K562 (cell line): Measurements from ENCODE around the gene SERPINH1. TPM values are rescaled to one million over a fixed set of nuclear protein-coding genes. Genes with fewer than 3 reads are reported as not detected.

Source experiments
- CTCF ChIP-seq, 3 experiments: IDR thresholded peaks in 2 of 3; conservative IDR thresholded peaks in 1 of 3; 2 replicates each; pipeline ENCODE4 v1.5.1; 2011 to 2012; ENCODE audit warnings: low read length in 3 of 3, mild to moderate bottlenecking in 3 of 3, control low read depth in 2 of 3, improper control_type of control experiment in 1 of 3, inconsistent platforms in 1 of 3, low read depth in 1 of 3, mixed read lengths in 1 of 3, moderate library complexity in 1 of 3; ENCODE audit not compliant: insufficient read depth in 2 of 3
- EP400 ChIP-seq: fragments of 450-650 bp; IDR thresholded peaks from 2 replicates; pipeline ENCODE4 v1.6.1; 2017; ENCODE audit warnings: antibody characterized with exemption, mild to moderate bottlenecking, moderate library complexity
- FOXP1 ChIP-seq: sonication (generic); formaldehyde crosslinking; IDR thresholded peaks from 2 replicates; pipeline ENCODE4 v1.8.0; 2022; ENCODE audit warnings: mild to moderate bottlenecking, missing genetic modification reagents
- KDM5B ChIP-seq: fragments of 200-600 bp; sonication (generic); IDR thresholded peaks from 2 replicates; pipeline ENCODE4 v1.6.1; 2012; ENCODE audit warnings: low read depth, mild to moderate bottlenecking, moderate library complexity, low read length, control low read depth, inconsistent platforms; ENCODE audit not compliant: insufficient replicate concordance
- RB1 ChIP-seq: fragments of 450-650 bp; IDR thresholded peaks from 2 replicates; pipeline ENCODE4 v1.6.1; 2017; ENCODE audit warnings: low read depth, mild to moderate bottlenecking
- RBM25 ChIP-seq: fragments of 200-400 bp; formaldehyde crosslinking; IDR thresholded peaks from 2 replicates; pipeline ENCODE4 v1.6.1; 2018; ENCODE audit warnings: low read length, low read depth, moderate library complexity; ENCODE audit not compliant: severe bottlenecking
- SMARCE1 ChIP-seq: fragments of 450-650 bp; IDR thresholded peaks from 2 replicates; pipeline ENCODE4 v1.7.1; 2016; ENCODE audit warnings: mild to moderate bottlenecking
- ZKSCAN8 ChIP-seq: fragments of 200-800 bp; sonication (Bioruptor generic); IDR thresholded peaks from 2 replicates; pipeline ENCODE4 v1.6.1; 2016; ENCODE audit warnings: missing genetic modification characterization, missing compliant biosample characterization
- ZNF280A ChIP-seq: fragments of 450-650 bp; IDR thresholded peaks from 2 replicates; pipeline ENCODE4 v1.6.1; 2018; ENCODE audit warnings: mild to moderate bottlenecking, low read depth; ENCODE audit not compliant: partially characterized antibody
- ZNF740 ChIP-seq, 3 experiments: fragments of 200-800 bp in 1 of 3; sonication (Bioruptor generic) in 1 of 3; sonication (generic) in 1 of 3; formaldehyde crosslinking in 1 of 3; IDR thresholded peaks; 2 replicates each; pipeline versions ENCODE4 v1.6.1 to v1.8.0; 2016 to 2022; ENCODE audit warnings: mild to moderate bottlenecking in 2 of 3, missing compliant biosample characterization in 2 of 3, missing genetic modification characterization in 2 of 3, missing genetic modification reagents in 1 of 3
- polyA plus RNA-seq, 8 experiments: library from polyadenylated mRNA; depleted of rRNA in 4 of 8; stranded (reverse) in 5 of 8; unstranded in 3 of 8; fragments of >200 nt; fragmentation: Nextera tagmentation in 2 of 8; fragmentation: Illumina TruSeq in 1 of 8; extraction: Ambion mirVana in 2 of 8; extraction: Trizol in 1 of 8; gene quantifications; 2 replicates each; pipeline versions ENCODE4 v1.2.1 to v1.2.3, GENCODE V29; 2011 to 2014; ENCODE audit warnings: inconsistent platforms in 1 of 8, missing spikeins in 1 of 8
- total RNA-seq, 7 experiments: library from RNA; depleted of rRNA in 6 of 7; stranded (reverse); fragments of >200 nt in 6 of 7; fragmentation: Illumina TruSeq in 2 of 7; extraction: Trizol in 2 of 7; gene quantifications; 2 replicates each; pipeline versions ENCODE4 v1.2.1 to v1.2.3, GENCODE V29; 2011 to 2021; ENCODE audit warnings: low replicate concordance in 1 of 7
- TF ChIP-seq, protein P1 (sequence below): IDR thresholded peaks from 2 replicates; pipeline ENCODE4 v1.6.1; 2011; ENCODE audit warnings: borderline replicate concordance, low read depth, mild to moderate bottlenecking, moderate library complexity, low read length; ENCODE audit not compliant: insufficient read depth, poor library complexity, severe bottlenecking

SERPINH1 gene
- total and polyA plus RNA-seq, 9 of the 15 experiments (the other 6 are each of a cell fraction or from before 2014, with no cell fraction given): 2.8 to 106 (median 67.9) TPM

DNA sequence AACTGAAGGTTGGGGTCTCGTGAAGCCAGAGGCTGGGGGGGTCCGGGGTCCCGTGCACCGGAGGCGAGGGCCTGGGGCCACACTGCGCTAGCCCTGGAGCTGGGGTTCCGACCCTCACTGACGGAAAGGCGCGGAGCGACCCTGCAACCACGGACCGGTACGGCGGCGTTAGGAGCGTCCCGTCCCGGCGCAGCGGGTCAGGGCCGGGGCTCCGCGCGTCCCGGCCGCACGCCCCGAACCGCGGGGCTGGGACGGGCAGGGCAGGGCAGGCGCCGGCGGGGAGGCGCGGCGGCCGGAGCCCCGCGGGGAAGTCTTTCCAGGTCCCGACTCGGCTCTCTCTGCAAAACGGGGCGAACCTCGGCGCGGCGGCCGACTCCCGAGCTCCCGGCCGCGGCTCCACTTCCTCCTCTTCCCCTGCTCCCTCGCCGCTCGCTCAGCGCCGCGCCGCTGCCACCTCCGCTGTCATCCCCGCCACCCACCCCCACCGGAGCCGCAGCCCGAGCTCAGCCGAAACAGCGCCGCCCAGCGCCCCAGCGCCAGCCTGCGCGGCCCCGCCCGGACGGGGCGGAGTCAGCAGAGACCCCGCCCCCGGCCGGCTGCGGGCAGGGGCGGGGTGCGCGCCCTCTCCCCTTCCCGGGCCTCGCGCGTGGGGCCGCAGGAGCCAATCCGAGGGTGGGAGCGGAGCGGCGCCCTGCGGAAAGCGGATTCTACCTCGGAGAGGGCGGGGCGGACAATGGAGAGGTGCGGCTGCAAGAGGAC is 36.4 kb upstream of the SERPINH1 start, which contains the start of gene GDPD5 (continued):
- TF ChIP-seq ZNF740 (CRISPR knock-in tag; IDR thresholded peaks at IDR 0.05) (0 out of 2 replicates have a peak, but pooled peaks have one; percentile 53), ZNF740 (tag; IDR thresholded peaks at IDR 0.05) (peak in 1 of 2 experiments; percentile 55; a peak in 1 of 4 replicates), RBM25 (peak; percentile 51), SMARCE1 (no peak), ZNF280A (no peak), EP400 (no peak), CTCF (IDR thresholded peaks at IDR 0.05 in 2 of 3, conservative IDR thresholded peaks at IDR 0.05 in 1 of 3; ENCODE audit: insufficient read depth in 2 of 3, low read depth in 1 of 3, low read length in 3 of 3) (peak; percentile 39 to 84 (median 72); a peak in 4 of 6 replicates), FOXP1 (CRISPR knock-in tag) (peak; percentile 18; the same call in 1 of the 2 replicates), RB1 (peak; percentile 95), KDM5B (no peak), ZKSCAN8 (CRISPR knock-in tag) (no peak)
- TF ChIP-seq, protein P1, sequence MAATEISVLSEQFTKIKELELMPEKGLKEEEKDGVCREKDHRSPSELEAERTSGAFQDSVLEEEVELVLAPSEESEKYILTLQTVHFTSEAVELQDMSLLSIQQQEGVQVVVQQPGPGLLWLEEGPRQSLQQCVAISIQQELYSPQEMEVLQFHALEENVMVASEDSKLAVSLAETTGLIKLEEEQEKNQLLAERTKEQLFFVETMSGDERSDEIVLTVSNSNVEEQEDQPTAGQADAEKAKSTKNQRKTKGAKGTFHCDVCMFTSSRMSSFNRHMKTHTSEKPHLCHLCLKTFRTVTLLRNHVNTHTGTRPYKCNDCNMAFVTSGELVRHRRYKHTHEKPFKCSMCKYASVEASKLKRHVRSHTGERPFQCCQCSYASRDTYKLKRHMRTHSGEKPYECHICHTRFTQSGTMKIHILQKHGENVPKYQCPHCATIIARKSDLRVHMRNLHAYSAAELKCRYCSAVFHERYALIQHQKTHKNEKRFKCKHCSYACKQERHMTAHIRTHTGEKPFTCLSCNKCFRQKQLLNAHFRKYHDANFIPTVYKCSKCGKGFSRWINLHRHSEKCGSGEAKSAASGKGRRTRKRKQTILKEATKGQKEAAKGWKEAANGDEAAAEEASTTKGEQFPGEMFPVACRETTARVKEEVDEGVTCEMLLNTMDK: peak; percentile 97
